HepG2 (cell line): Measurements from ENCODE around the gene RANBP2. TPM values are rescaled to one million over a fixed set of nuclear protein-coding genes. Genes with fewer than 3 reads are reported as not detected.

ENCODE experiments used
- CEBPG ChIP-seq: IDR thresholded peaks from 2 replicates; pipeline ENCODE4 v1.6.1; 2016
- ELF3 ChIP-seq: IDR thresholded peaks from 2 replicates; pipeline ENCODE4 v1.6.1; 2016; ENCODE audit warnings: missing genetic modification reagents, missing compliant biosample characterization
- EP300 ChIP-seq, 3 experiments: sonication (generic) in 1 of 3; formaldehyde crosslinking in 1 of 3; IDR thresholded peaks; 2 replicates each; pipeline versions ENCODE4 v1.5.1 to v1.6.1; 2011 to 2020; ENCODE audit warnings: low read depth in 2 of 3, low read length in 2 of 3, borderline replicate concordance in 1 of 3, improper control_type of control experiment in 1 of 3, mild to moderate bottlenecking in 1 of 3, missing genetic modification reagents in 1 of 3, moderate library complexity in 1 of 3
- FLYWCH1 ChIP-seq: sonication (generic); formaldehyde crosslinking; IDR thresholded peaks from 2 replicates; pipeline ENCODE4 v1.8.1; 2023; ENCODE audit warnings: mild to moderate bottlenecking, missing genetic modification reagents
- FOXA1 ChIP-seq, 2 experiments: fragments of 450-650 bp in 1 of 2; sonication (generic) in 1 of 2; formaldehyde crosslinking in 1 of 2; IDR thresholded peaks; 2 replicates each; pipeline versions ENCODE4 v1.4.0 to v1.6.1; 2016 to 2020; ENCODE audit warnings: missing genetic modification reagents in 1 of 2
- FOXA3 ChIP-seq: IDR thresholded peaks from 2 replicates; pipeline ENCODE4 v1.6.1; 2016; ENCODE audit warnings: missing genetic modification reagents, missing compliant biosample characterization
- FOXP1 ChIP-seq, 2 experiments: fragments of 450-650 bp in 1 of 2; IDR thresholded peaks; 2 replicates each; pipeline ENCODE4 v1.6.1; 2017 to 2018; ENCODE audit warnings: antibody characterized with exemption in 1 of 2
- GATAD2A ChIP-seq: IDR thresholded peaks from 2 replicates; pipeline ENCODE4 v1.6.1; 2016
- HES4 ChIP-seq: sonication (generic); formaldehyde crosslinking; IDR thresholded peaks from 2 replicates; pipeline ENCODE4 v1.9.0; 2021; ENCODE audit warnings: mild to moderate bottlenecking, missing genetic modification reagents, borderline replicate concordance
- HNF4A ChIP-seq: sonication (generic); formaldehyde crosslinking; IDR thresholded peaks from 2 replicates; pipeline ENCODE4 v1.4.0; 2020; ENCODE audit warnings: missing genetic modification reagents
- KAT7 ChIP-seq: IDR thresholded peaks from 2 replicates; pipeline ENCODE4 v1.6.1; 2018; ENCODE audit warnings: borderline replicate concordance, missing compliant biosample characterization
- KAT8 ChIP-seq: IDR thresholded peaks from 2 replicates; pipeline ENCODE4 v1.6.1; 2016; ENCODE audit warnings: missing genetic modification reagents, missing compliant biosample characterization
- MED1 ChIP-seq: sonication (generic); formaldehyde crosslinking; IDR thresholded peaks from 2 replicates; pipeline ENCODE4 v1.4.0; 2020; ENCODE audit warnings: missing genetic modification reagents
- MIER2 ChIP-seq: IDR thresholded peaks from 2 replicates; pipeline ENCODE4 v1.6.1; 2016; ENCODE audit warnings: missing biosample characterization, missing genetic modification reagents
- MIXL1 ChIP-seq: IDR thresholded peaks from 2 replicates; pipeline ENCODE4 v1.6.1; 2016
- NR2F6 ChIP-seq, 2 experiments: IDR thresholded peaks; 2 replicates each; pipeline ENCODE4 v1.6.1; 2016; ENCODE audit warnings: antibody characterized with exemption in 1 of 2, mild to moderate bottlenecking in 1 of 2
- NR3C1 ChIP-seq: sonication (generic); formaldehyde crosslinking; IDR thresholded peaks from 2 replicates; pipeline ENCODE4 v1.4.0; 2020; ENCODE audit warnings: missing genetic modification reagents
- RXRB ChIP-seq: IDR thresholded peaks from 2 replicates; pipeline ENCODE4 v1.6.1; 2016; ENCODE audit warnings: borderline replicate concordance, missing genetic modification reagents, missing compliant biosample characterization
- SRY ChIP-seq: sonication (generic); formaldehyde crosslinking; IDR thresholded peaks from 2 replicates; pipeline ENCODE4 v1.8.0; 2022; ENCODE audit warnings: mild to moderate bottlenecking, missing genetic modification reagents
- ZNF317 ChIP-seq: sonication (generic); formaldehyde crosslinking; IDR thresholded peaks from 2 replicates; pipeline ENCODE4 v1.5.0; 2020; ENCODE audit warnings: mild to moderate bottlenecking, missing genetic modification reagents
- ZNF335 ChIP-seq: sonication (generic); formaldehyde crosslinking; IDR thresholded peaks from 2 replicates; pipeline ENCODE4 v1.4.0; 2020; ENCODE audit warnings: missing genetic modification reagents
- ZNF644 ChIP-seq: IDR thresholded peaks from 2 replicates; pipeline ENCODE4 v1.6.1; 2016; ENCODE audit warnings: low read depth
- polyA plus RNA-seq, 8 experiments: library from polyadenylated mRNA; depleted of rRNA in 3 of 8; stranded (reverse) in 7 of 8; unstranded in 1 of 8; fragments of >200 nt; fragmentation: Illumina TruSeq in 4 of 8; extraction: Trizol in 4 of 8; gene quantifications; 2 replicates each; pipeline versions ENCODE4 v1.2.1 to v1.2.3, GENCODE V29; 2011 to 2016; ENCODE audit warnings: low read depth in 4 of 8, missing spikeins in 1 of 8, mixed read lengths in 1 of 8; ENCODE audit not compliant: insufficient read depth in 1 of 8
- total RNA-seq, 5 experiments: library from RNA; depleted of rRNA; stranded (reverse); fragments of >200 nt; fragmentation: Illumina TruSeq; extraction: Trizol; gene quantifications; 2 replicates each; pipeline ENCODE4 v1.2.3, GENCODE V29; 2016; ENCODE audit warnings: low read depth in 1 of 5
- TF ChIP-seq, protein P1 (sequence below): sonication (generic); formaldehyde crosslinking; IDR thresholded peaks from 2 replicates; pipeline ENCODE4 v1.5.0; 2020; ENCODE audit warnings: missing genetic modification reagents
- TF ChIP-seq, protein P2 (sequence below): sonication (generic); formaldehyde crosslinking; IDR thresholded peaks from 2 replicates; pipeline ENCODE4 v1.4.0; 2020; ENCODE audit warnings: mild to moderate bottlenecking, missing genetic modification reagents
- TF ChIP-seq, protein P3 (sequence below): sonication (generic); formaldehyde crosslinking; IDR thresholded peaks from 2 replicates; pipeline ENCODE4 v1.4.0; 2020; ENCODE audit warnings: missing genetic modification reagents
- TF ChIP-seq, protein P4 (sequence below): sonication (generic); formaldehyde crosslinking; IDR thresholded peaks from 2 replicates; pipeline ENCODE4 v1.4.0; 2020; ENCODE audit warnings: missing genetic modification reagents, mild to moderate bottlenecking, borderline replicate concordance

The RANBP2 gene
- total and polyA plus RNA-seq, 2 of the 13 experiments (the other 11 are each of a cell fraction or from before 2014, with no cell fraction given): 12.2 to 87.0 TPM

DNA sequence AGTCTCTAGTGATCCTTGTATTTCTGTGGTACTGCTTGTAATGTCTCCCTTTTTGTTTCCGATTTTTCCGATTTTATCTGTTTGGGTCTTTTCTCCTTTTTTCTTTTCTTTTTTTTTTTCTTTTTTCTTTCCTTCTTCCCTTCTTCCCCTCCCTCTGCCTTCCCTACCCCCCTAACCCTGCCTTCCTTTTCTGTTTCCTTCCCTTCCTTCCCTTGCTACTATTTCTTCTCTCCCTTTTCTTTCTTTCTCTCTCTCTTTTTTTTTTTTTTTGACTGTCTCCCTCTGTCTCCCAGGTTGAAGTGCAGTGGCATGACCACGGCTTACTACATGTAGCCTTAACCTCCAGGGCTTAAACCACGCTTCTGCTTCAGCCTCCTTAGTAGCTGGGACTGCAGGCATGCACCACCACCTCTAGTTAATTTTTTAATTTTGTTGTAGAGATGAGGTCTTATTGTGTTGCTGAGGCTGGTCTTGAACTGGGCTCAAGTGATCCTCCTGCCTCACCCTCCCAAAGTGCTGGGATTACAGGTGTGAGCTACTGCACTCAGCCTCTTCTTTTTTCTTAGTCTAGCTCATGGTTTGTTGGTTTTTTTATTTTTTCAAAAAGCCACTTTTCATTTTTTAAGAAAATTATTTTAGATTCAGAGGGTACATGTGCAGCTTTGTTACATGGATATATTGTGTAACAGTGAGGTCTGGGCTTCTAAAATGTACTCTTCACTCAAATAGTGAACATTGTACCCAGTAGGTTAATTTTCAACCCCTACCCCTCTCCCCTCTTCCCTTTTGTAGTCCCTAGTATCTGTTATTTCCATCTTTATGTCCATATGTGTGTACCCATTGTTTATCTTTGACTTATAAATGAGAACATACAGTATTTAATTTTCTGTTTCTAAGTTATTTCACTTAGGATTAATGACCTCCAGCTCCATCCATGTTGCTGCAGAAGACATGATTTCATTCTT lies 92.0 kb downstream of the RANBP2 start (continued):
- TF ChIP-seq NR2F6 (IDR thresholded peaks at IDR 0.05): 0 out of 2 replicates have a peak, but pooled peaks have one; percentile 8
- TF ChIP-seq NR2F6 (CRISPR knock-in tag; IDR thresholded peaks at IDR 0.05): no peak
- TF ChIP-seq FLYWCH1 (CRISPR knock-in tag): no peak
- TF ChIP-seq RXRB (CRISPR knock-in tag): 0 out of 2 replicates have a peak, but pooled peaks have one; percentile 8
- TF ChIP-seq ZNF644 (CRISPR knock-in tag): peak; percentile 27; the same call in 1 of the 2 replicates
- TF ChIP-seq MIER2: no peak
- TF ChIP-seq, protein P1, sequence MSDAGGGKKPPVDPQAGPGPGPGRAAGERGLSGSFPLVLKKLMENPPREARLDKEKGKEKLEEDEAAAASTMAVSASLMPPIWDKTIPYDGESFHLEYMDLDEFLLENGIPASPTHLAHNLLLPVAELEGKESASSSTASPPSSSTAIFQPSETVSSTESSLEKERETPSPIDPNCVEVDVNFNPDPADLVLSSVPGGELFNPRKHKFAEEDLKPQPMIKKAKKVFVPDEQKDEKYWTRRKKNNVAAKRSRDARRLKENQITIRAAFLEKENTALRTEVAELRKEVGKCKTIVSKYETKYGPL: peak; percentile 86
- 0 out of 2 replicates have a peak, but pooled peaks have one; percentile 50 for TF ChIP-seq ZNF317 (CRISPR knock-in tag)
- TF ChIP-seq, protein P2, sequence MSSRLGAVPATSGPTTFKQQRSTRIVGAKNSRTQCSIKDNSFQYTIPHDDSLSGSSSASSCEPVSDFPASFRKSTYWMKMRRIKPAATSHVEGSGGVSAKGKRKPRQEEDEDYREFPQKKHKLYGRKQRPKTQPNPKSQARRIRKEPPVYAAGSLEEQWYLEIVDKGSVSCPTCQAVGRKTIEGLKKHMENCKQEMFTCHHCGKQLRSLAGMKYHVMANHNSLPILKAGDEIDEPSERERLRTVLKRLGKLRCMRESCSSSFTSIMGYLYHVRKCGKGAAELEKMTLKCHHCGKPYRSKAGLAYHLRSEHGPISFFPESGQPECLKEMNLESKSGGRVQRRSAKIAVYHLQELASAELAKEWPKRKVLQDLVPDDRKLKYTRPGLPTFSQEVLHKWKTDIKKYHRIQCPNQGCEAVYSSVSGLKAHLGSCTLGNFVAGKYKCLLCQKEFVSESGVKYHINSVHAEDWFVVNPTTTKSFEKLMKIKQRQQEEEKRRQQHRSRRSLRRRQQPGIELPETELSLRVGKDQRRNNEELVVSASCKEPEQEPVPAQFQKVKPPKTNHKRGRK (CRISPR knock-in tag): peak; percentile 96
- peak; percentile 79 for TF ChIP-seq HNF4A
- 0 out of 2 replicates have a peak, but pooled peaks have one; percentile 25 for TF ChIP-seq ELF3 (CRISPR knock-in tag)
- TF ChIP-seq NR3C1 (CRISPR knock-in tag): no peak
- no peak for TF ChIP-seq HES4 (CRISPR knock-in tag)
- peak; percentile 82 for TF ChIP-seq CEBPG (CRISPR knock-in tag)
- 0 out of 2 replicates have a peak, but pooled peaks have one; percentile 39 for TF ChIP-seq KAT7 (CRISPR knock-in tag)
- TF ChIP-seq KAT8 (CRISPR knock-in tag): peak; percentile 22; the same call in 1 of the 2 replicates
- peak; percentile 73 for TF ChIP-seq GATAD2A (CRISPR knock-in tag)
- TF ChIP-seq, protein P3, sequence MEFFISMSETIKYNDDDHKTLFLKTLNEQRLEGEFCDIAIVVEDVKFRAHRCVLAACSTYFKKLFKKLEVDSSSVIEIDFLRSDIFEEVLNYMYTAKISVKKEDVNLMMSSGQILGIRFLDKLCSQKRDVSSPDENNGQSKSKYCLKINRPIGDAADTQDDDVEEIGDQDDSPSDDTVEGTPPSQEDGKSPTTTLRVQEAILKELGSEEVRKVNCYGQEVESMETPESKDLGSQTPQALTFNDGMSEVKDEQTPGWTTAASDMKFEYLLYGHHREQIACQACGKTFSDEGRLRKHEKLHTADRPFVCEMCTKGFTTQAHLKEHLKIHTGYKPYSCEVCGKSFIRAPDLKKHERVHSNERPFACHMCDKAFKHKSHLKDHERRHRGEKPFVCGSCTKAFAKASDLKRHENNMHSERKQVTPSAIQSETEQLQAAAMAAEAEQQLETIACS (CRISPR knock-in tag): no peak
- TF ChIP-seq, protein P4, sequence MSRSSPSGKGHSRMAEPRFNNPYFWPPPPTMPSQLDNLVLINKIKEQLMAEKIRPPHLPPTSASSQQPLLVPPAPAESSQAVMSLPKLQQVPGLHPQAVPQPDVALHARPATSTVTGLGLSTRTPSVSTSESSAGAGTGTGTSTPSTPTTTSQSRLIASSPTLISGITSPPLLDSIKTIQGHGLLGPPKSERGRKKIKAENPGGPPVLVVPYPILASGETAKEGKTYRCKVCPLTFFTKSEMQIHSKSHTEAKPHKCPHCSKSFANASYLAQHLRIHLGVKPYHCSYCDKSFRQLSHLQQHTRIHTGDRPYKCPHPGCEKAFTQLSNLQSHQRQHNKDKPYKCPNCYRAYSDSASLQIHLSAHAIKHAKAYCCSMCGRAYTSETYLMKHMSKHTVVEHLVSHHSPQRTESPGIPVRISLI: peak; percentile 52; the same call in 1 of the 2 replicates
- TF ChIP-seq MIXL1 (CRISPR knock-in tag): peak; percentile 33; the same call in 1 of the 2 replicates
- no peak for TF ChIP-seq FOXA1 (IDR thresholded peaks at IDR 0.05)
- peak; percentile 24; the same call in 1 of the 2 replicates for TF ChIP-seq FOXA1 (CRISPR knock-in tag; IDR thresholded peaks at IDR 0.05)
- peak; percentile 40; the same call in 1 of the 2 replicates for TF ChIP-seq MED1
- TF ChIP-seq ZNF335 (CRISPR knock-in tag): no peak
- TF ChIP-seq FOXA3 (CRISPR knock-in tag): peak; percentile 57
- no peak for TF ChIP-seq SRY
- peak in 1 of 2 experiments; percentile 65; a peak in 2 of 4 replicates for TF ChIP-seq EP300 (IDR thresholded peaks at IDR 0.05; ENCODE audit: low read depth in 2 of 2, low read length in 2 of 2)
- no peak for TF ChIP-seq EP300 (CRISPR knock-in tag; IDR thresholded peaks at IDR 0.05; ENCODE audit: borderline replicate concordance)
- no peak for TF ChIP-seq FOXP1 (IDR thresholded peaks at IDR 0.05)
- TF ChIP-seq FOXP1 (CRISPR knock-in tag; IDR thresholded peaks at IDR 0.05): peak; percentile 63
